ENCODE measurements around the gene OGFR. TPM values are rescaled to one million over a fixed set of nuclear protein-coding genes. Genes with fewer than 3 reads are reported as not detected.

The OGFR gene
- total RNA-seq, 1 experiment from 2014 or later = 50.1 TPM

DNA sequence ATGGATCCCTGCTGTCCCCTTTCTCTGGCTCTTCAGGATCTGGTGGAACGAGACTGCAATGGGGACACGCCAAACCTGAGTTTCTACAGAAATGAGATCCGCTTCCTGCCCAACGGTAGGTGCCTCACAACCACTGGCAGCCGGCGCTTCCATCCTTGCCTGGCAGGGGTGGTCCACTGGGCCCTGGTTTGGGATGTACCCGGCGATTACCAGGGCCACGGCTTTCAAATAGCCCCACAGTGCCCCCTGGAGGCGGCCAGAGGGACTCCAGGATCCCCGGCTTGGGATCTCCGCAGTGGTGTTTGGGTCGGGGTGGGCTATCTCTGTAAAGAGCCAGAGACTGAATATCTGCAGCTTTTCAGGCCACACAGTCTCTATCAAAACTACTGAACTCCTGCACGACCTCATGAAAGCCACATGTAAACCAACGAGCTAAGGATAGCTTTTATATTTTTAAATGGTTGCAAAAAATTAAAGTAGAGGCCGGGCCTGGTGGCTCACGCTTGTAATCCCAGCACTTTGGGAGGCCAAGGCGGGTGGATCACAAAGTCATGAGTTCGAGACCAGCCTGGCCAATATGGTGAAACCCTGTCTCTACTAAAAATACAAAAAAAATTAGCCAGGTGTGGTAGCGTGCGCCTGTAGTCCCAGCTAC lies 3.7 kb downstream of the OGFR start:
- Histone ChIP-seq H3K4me3 (ENCODE audit: insufficient read depth, low read depth, low read length) (no peak overlapping the region), H3K27me3 (ENCODE audit: control insufficient read depth, insufficient read depth, low read length) (peaks cover 3% of the 10 kb centered on the region), H3K36me3 (replicated peaks; ENCODE audit: control insufficient read depth, insufficient read depth, low read length) (peaks cover 10% of the 10 kb centered on the region)
- peak; percentile 97 for DNase-seq

DNA sequence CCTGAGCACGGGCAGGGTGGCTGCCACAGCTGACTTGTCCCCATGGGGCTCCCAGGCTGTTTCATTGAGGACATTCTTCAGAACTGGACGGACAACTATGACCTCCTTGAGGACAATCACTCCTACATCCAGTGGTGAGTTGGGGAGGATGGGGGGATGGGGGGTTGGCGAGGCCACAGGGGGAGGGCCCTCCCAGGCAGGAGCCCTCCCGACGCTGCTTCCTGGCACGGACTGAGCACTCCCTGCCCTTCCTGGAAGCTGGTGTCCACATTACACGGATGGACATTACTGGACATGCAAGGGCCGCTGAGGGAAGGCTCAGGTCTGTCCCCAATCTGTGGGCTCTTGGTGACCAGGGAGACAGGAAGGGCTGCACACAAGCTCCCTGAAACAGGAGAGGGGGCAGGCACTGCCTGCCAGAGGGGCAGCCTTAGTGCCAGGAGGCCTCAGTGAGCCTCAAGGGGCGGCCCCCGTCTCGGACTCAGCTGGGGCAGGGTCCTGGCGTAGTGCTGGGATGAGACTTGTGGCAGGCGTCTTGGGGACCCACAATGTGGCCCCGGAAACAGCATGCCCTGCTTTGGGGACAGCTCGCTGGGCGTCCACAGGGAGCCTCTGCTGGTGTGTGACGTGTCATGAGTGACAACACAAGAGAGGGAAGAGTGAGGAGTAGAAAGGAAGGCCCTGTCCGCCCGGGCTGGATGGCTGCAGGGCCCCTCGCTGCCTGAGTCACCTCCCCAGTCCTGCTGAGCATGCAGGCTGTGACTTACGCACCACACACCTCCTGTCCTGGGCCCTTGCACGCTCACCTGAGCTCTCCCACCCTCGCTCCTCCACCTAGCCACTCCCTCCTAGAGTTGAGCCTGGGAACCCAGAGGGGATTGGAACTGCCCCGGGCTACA lies 5.1 kb downstream of the OGFR start:
- no peaks in the 10 kb centered on the region for H3K27me3 ChIP-seq (ENCODE audit: control insufficient read depth, insufficient read depth, low read length)
- peaks cover 10% of the 10 kb centered on the region for H3K36me3 ChIP-seq (replicated peaks; ENCODE audit: control insufficient read depth, insufficient read depth, low read length)
- DNase-seq = no peak

DNA sequence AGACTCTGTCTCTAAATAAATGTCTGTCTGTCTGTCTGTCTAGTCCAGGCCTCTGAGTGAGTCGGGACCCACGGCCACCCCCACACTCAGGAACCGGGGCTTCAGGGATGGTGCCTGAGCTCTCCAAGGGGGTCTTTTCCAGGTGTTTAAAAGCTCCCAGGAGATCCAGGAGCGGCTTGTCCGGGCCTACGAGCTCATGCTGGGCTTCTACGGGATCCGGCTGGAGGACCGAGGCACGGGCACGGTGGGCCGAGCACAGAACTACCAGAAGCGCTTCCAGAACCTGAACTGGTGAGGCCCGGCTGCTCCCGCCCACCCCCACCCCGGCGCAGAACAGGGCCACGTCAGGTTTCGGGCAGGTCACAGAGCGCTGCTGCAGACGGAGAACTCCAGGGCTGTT lies 6.7 kb downstream of the OGFR start:
- no peak overlapping the region for H3K4me3 ChIP-seq (ENCODE audit: insufficient read depth, low read depth, low read length)
- peaks cover 10% of the 10 kb centered on the region for H3K36me3 ChIP-seq (replicated peaks; ENCODE audit: control insufficient read depth, insufficient read depth, low read length)
- DNase-seq = no peak
- peaks cover 2% of the 10 kb centered on the region; the same call in 1 of the 2 replicates for H3K27me3 ChIP-seq (ENCODE audit: control insufficient read depth, insufficient read depth, low read length)

More for the DNA sequence above, 5.1 kb downstream of the OGFR start:
- H3K4me3 ChIP-seq (ENCODE audit: insufficient read depth, low read depth, low read length) = no peak overlapping the region

DNA sequence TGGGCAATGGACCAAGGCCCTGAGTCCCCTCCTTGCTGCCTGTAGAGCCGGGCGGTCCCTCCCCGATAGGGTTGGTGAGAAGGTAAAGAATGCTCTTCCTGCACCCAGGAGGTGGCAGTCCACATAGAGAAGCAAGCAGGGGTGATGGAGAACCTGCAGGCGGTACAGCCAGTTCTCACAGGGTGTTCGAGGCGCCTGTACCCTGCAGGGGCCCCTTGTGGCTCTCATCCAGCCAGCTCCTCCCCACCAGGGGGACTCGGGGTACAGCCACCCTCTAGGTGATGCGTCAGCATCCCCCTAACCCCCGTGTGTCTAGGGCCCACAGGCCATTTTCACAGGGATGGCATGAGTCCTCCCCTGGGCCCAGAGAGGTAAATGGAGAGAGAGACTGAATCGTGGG lies 7.1 kb downstream of the OGFR start:
- DNase-seq = no peak
- Histone ChIP-seq H3K4me3 (ENCODE audit: insufficient read depth, low read depth, low read length) (no peak overlapping the region), H3K36me3 (replicated peaks; ENCODE audit: control insufficient read depth, insufficient read depth, low read length) (peaks cover 10% of the 10 kb centered on the region), H3K27me3 (ENCODE audit: control insufficient read depth, insufficient read depth, low read length) (peaks cover 5% of the 10 kb centered on the region; the same call in 1 of the 2 replicates)

DNA sequence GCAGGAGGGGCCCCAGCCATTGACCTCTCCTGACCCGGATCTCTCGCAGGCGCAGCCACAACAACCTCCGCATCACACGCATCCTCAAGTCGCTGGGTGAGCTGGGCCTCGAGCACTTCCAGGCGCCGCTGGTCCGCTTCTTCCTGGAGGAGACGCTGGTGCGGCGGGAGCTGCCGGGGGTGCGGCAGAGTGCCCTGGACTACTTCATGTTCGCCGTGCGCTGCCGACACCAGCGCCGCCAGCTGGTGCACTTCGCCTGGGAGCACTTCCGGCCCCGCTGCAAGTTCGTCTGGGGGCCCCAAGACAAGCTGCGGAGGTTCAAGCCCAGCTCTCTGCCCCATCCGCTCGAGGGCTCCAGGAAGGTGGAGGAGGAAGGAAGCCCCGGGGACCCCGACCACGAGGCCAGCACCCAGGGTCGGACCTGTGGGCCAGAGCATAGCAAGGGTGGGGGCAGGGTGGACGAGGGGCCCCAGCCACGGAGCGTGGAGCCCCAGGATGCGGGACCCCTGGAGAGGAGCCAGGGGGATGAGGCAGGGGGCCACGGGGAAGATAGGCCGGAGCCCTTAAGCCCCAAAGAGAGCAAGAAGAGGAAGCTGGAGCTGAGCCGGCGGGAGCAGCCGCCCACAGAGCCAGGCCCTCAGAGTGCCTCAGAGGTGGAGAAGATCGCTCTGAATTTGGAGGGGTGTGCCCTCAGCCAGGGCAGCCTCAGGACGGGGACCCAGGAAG lies 7.7 kb downstream of the OGFR start:
- DNase-seq = no peak
- Histone ChIP-seq H3K4me3 (ENCODE audit: insufficient read depth, low read depth, low read length) (no peak overlapping the region), H3K36me3 (replicated peaks; ENCODE audit: control insufficient read depth, insufficient read depth, low read length) (peaks cover 10% of the 10 kb centered on the region)

DNA sequence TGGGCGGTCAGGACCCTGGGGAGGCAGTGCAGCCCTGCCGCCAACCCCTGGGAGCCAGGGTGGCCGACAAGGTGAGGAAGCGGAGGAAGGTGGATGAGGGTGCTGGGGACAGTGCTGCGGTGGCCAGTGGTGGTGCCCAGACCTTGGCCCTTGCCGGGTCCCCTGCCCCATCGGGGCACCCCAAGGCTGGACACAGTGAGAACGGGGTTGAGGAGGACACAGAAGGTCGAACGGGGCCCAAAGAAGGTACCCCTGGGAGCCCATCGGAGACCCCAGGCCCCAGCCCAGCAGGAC lies 8.2 kb downstream of the OGFR start:
- DNase-seq = no peak
- H3K36me3 ChIP-seq (replicated peaks; ENCODE audit: control insufficient read depth, insufficient read depth, low read length) = peaks cover 10% of the 10 kb centered on the region

More for the DNA sequence above, 7.7 kb downstream of the OGFR start:
- H3K27me3 ChIP-seq (ENCODE audit: control insufficient read depth, insufficient read depth, low read length) = peaks cover 7% of the 10 kb centered on the region

DNA sequence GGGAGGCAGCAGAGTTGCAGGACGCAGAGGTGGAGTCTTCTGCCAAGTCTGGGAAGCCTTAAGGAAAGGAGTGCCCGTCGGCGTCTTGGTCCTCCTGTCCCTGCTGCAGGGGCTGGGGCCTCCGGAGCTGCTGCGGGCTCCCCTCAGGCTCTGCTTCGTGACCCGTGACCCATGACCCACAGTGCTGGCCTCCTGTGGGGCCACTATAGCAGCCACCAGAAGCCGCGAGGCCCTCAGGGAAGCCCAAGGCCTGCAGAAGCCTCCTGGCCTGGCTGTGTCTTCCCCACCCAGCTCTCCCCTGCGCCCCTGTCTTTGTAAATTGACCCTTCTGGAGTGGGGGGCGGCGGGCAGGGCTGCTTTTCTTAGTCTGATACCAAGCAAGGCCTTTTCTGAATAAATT lies 9.0 kb downstream of the OGFR start:
- Histone ChIP-seq H3K27me3 (ENCODE audit: control insufficient read depth, insufficient read depth, low read length) (peaks cover 8% of the 10 kb centered on the region), H3K36me3 (replicated peaks; ENCODE audit: control insufficient read depth, insufficient read depth, low read length) (peaks cover 10% of the 10 kb centered on the region), H3K4me3 (ENCODE audit: insufficient read depth, low read depth, low read length) (no peak overlapping the region)
- DNase-seq = no peak

More for the DNA sequence above, 8.2 kb downstream of the OGFR start:
- Histone ChIP-seq H3K4me3 (ENCODE audit: insufficient read depth, low read depth, low read length) (no peak overlapping the region), H3K27me3 (ENCODE audit: control insufficient read depth, insufficient read depth, low read length) (peaks cover 8% of the 10 kb centered on the region)

DNA sequence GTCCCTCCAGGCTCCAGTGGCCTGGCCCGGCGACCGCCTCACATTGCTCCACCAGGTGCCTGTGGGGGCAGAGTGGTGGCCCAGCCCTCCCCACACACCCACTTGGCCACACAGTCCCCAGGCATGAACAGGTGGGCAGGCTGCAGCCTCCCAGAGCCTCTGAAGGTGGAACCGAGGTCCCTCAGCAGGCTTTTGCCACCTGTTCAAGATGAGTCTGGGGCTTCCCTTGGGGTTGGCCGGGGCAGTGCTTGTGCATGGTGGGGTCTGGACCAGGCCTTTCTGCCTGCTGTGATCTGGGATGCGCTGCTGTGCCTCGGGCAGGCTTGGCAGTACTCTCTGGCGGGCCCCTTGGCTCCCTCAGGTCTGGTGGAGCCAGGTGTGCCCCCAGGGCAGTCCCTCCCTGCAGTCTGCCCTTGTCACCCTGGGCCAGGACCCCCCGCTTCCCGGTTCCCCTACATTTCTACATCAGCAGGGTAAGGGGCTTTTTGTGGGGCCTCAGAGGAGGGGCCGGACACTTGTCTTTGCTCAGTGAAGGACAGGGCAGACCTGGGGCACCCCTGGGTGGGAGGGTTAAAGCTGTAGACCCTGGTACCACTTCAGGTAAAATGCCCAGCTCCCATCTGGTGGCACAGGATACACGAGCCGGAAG lies 9.5 kb downstream of the OGFR start:
- no peak for DNase-seq
- peaks cover 8% of the 10 kb centered on the region for H3K27me3 ChIP-seq (ENCODE audit: control insufficient read depth, insufficient read depth, low read length)
- H3K4me3 ChIP-seq (ENCODE audit: insufficient read depth, low read depth, low read length) = no peak overlapping the region
- peaks cover 9% of the 10 kb centered on the region for H3K36me3 ChIP-seq (replicated peaks; ENCODE audit: control insufficient read depth, insufficient read depth, low read length)

DNA sequence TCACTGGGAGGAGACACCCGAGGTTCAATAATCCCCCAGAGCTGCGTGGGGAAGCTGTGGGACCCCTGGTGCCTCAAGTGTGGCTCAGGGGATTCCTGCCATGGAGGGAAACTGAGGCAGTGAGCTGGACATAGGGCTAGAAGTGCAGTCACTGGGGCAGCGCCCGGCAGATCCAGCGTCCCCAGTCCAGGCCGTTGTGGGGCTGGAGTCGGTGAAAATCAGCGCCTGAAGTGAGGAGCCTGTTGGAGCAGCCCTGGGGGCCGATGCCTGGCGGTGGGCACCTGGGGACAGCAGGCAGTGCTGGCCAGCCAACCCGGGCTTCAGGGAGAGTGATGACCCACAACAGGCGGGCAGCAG lies 10.1 kb downstream of the OGFR start:
- DNase-seq = no peak
- Histone ChIP-seq H3K36me3 (replicated peaks; ENCODE audit: control insufficient read depth, insufficient read depth, low read length) (peaks cover 8% of the 10 kb centered on the region), H3K4me3 (ENCODE audit: insufficient read depth, low read depth, low read length) (no peak overlapping the region), H3K27me3 (ENCODE audit: control insufficient read depth, insufficient read depth, low read length) (peaks cover 8% of the 10 kb centered on the region)

DNA sequence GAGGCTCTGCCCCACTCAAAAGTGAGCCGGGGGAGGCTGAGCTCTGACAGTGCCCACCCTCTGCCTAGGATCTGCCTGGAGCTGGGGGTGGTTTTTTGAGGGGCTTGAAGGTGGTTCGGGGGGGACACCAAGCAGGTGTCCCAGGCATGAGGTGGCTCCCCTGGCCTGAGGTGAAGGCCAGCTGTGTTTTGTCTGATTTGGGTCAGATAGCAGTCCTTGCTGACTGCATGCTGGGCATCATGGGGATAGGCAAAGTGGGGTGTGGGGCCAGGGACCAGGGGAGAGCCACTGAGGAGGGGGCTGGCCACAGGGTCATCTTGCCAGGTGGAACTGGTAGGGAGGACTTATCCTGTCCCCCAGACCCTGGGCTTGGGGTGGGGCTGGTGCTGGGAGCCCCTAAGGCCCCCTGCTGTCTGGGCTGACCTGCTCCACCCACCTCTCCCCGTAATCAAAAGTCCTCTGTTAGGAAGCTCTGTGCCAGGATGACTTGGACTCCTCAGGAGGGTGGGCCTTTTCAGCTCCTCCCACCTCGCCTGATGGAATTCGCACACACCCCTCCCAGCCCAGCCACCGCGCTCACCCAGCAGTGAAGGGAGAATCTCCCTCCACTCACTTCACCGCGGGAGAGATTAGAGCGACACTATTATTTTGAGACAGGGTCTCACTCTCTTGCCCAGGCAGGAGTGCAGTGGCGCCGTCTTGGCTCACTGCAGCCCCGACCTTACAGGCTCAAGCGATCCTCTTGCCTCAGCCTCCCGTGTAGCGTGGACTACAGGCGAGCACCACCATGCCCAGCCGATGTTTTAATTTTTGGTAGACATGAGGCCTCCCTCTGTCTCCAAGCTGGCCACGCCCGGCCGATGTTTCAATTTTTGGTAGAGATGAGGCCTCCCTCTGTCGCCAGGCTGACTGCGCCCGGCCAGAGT lies 10.7 kb downstream of the OGFR start:
- Histone ChIP-seq H3K4me3 (ENCODE audit: insufficient read depth, low read depth, low read length) (peak overlapping the region; percentile 63), H3K27me3 (ENCODE audit: control insufficient read depth, insufficient read depth, low read length) (peaks cover 8% of the 10 kb centered on the region), H3K36me3 (replicated peaks; ENCODE audit: control insufficient read depth, insufficient read depth, low read length) (peaks cover 4% of the 10 kb centered on the region)
- peak; percentile 95 for DNase-seq

DNA sequence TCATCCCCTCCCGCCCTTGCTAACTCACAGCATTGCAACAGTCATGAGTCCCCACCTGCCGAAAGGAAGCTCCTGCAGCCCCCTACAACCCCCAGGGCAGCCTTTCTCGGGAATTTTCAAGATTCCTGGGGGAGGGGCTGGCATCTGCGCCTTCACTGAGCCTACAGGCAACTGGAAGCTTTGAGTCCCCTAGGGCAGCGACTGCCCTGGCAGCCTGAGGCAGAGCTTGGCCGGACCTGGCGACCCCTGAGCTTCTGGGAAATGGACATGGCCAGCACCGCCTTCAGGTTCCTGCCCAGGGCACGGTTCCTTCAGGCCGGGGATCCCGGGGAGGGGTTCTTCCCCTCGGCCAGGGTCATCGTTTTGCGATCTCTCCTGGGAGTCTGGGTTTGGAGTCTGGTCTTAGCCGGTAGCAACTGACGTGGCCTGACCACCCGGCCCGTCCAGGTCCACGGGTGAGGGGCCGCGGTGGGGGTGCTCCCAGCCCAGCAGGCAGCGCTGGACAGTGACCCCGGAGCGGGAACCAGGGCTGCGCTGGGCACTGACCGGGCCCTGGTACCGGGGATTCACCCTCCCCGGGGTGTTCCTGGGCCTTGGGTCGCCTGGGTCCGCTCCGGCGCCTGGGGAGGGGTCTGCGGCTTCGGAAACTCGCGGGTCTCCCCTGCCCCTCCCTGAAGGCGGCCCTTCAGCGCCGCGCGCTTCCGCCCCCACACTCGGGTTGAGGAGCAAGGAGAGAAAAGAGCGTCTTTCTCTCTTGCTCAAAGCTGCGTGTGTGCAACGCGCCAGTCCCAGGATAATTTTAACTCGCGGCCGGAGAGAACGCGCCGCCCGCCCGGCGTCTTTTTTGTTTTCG lies 11.6 kb downstream of the OGFR start:
- peak; percentile 97 for DNase-seq
- Histone ChIP-seq H3K27me3 (ENCODE audit: control insufficient read depth, insufficient read depth, low read length) (peaks cover 8% of the 10 kb centered on the region), H3K36me3 (replicated peaks; ENCODE audit: control insufficient read depth, insufficient read depth, low read length) (peaks cover 2% of the 10 kb centered on the region), H3K4me3 (ENCODE audit: insufficient read depth, low read depth, low read length) (peak overlapping the region; percentile 63)

DNA sequence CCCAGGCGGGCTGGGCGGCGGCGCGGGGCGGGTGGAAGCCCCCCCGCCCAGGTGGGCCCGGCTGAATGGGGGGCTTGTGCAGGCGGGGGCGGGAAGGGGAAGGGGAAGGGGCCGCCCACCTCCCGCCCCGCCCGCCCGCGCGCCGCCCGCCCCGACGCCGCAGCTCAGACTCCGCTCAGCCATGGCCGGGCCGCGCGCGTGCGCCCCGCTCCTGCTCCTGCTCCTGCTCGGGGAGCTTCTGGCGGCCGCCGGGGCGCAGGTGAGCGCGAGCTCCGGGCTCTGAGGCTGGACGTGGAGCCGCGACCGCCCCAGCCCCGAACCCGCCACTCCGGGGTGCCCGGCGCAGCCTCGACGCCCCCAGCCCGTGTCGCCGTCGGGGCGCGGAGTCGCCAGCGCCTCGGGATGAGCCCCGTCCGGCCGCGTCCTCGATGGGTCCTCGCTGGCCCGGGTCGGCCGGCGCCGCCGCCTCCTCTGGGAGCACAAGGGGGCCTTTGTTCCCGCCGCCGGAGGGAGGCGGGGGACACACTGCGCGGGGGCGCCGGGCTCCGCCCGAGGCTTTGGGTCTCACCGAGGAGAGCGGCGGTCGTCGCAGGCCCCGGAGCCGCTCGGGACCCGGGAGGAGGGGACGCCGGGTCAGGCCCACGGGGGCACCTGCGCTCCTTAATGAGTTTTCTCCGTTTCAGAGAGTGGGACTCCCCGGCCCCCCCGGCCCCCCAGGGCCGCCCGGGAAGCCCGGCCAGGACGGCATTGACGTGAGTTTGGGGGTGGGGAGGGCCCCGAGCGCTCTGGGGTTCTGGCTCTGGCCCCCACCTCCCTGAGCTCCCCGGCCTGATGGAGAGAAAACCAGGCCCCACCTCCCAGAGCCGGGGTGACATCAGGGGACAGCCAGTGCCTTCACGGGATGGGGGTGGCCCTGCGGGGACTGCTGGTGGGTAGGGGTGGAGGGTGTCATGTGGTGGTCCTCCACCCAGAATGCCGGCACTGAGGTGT lies 12.5 kb downstream of the OGFR start, which contains the start of gene COL9A3:
Gene COL9A3 (plus strand): TSS at position 167 of the 990 bp plus-strand sequence. CDS start 15 bp downstream, at position 182.
- peak; percentile 91 for DNase-seq
- no peaks in the 10 kb centered on the region; the same call in 1 of the 2 replicates for H3K36me3 ChIP-seq (replicated peaks; ENCODE audit: control insufficient read depth, insufficient read depth, low read length)
- peak within 1 kb of the TSS; percentile 63 for H3K4me3 ChIP-seq (ENCODE audit: insufficient read depth, low read depth, low read length)
- H3K27me3 ChIP-seq (ENCODE audit: control insufficient read depth, insufficient read depth, low read length) = peaks cover 8% of the 10 kb centered on the region
